ENCODE results near the gene TBL3. TPM values are rescaled to one million over a fixed set of nuclear protein-coding genes. Genes with fewer than 3 reads are reported as not detected.

Gene TBL3
- total and polyA plus RNA-seq, 2 of the 8 experiments (the other 6 are each of a cell fraction or from before 2014, with no cell fraction given), result 65.8 to 137 TPM

DNA sequence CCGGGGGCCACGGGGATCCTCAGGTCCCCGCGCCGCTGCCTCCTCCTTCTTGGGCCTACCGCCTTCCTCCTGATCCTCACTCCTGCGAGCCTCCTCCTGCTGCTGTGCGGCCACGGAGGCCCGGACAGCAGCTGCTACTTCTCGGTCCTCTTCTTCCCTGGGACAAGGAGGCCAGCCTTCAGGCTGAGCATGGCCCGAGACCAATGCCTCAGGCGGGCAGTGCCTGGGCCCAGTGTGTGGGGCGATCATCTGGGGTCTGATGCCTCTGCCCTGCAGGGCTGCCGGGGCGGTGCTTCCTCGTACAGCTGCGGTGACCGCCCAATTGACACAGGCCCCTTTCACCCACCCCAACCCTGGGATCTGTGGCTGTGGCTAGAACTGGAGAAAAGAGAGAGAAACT, 29.2 kb downstream of the TBL3 start:
- Histone ChIP-seq H3K79me2 (ENCODE audit: control insufficient read depth in 1 of 2, insufficient read depth in 2 of 2, low read length in 2 of 2) (peaks cover 0 to 18% of the 10 kb centered on the region in 2 experiments; a peak in 2 of 4 replicates), H2AK5ac (ENCODE audit: low read depth, low read length) (no peak overlapping the region), H3K9ac (replicated peaks in 1 of 4; ENCODE audit: extremely low read depth in 1 of 4, low read depth in 3 of 4, low read length in 3 of 4) (no peak overlapping the region), H2BK120ac (replicated peaks; ENCODE audit: low read depth, low read length) (no peak overlapping the region), H2BK15ac (ENCODE audit: low read length) (no peak overlapping the region), H3K4me2 (ENCODE audit: insufficient read depth in 1 of 2, low read depth in 2 of 2, low read length in 2 of 2) (no peak overlapping the region), H4K8ac (ENCODE audit: extremely low read depth, insufficient read depth, low read length) (no peak overlapping the region), H3K27ac (ENCODE audit: low read depth, low read length) (no peak overlapping the region), H4K91ac (replicated peaks; ENCODE audit: insufficient read length, low read length) (no peak overlapping the region), H3K27me3 (replicated peaks in 1 of 4; ENCODE audit: control insufficient read depth in 3 of 4, extremely low read depth in 1 of 4, insufficient read depth in 3 of 4, low read length in 3 of 4) (no peaks in the 10 kb centered on the region), H3K79me1 (ENCODE audit: low read depth, low read length) (0 out of 2 replicates have a peak, but pooled peaks cover 2% of the 10 kb centered on the region), H2BK20ac (ENCODE audit: low read length) (no peak overlapping the region), H3K4me3 (ENCODE audit: extremely low read depth in 1 of 4, insufficient read depth in 2 of 4, low read depth in 3 of 4, low read length in 4 of 4) (no peak overlapping the region), H3K23ac (ENCODE audit: insufficient read length) (no peak overlapping the region), H3K14ac (ENCODE audit: insufficient read length) (no peak overlapping the region), H2BK5ac (ENCODE audit: low read depth, low read length) (no peak overlapping the region), H3K56ac (replicated peaks; ENCODE audit: insufficient read length, low read depth, low read length) (no peak overlapping the region), H4K5ac (ENCODE audit: insufficient read length, low read depth, low read length) (no peak overlapping the region), H3K18ac (ENCODE audit: extremely low read depth, low read length) (no peak overlapping the region), H3K4ac (replicated peaks; ENCODE audit: insufficient read length, low read depth, low read length) (no peak overlapping the region), H3K9me3 (ENCODE audit: insufficient read depth in 2 of 2, low read depth in 1 of 2, low read length in 1 of 2) (no peaks in the 10 kb centered on the region), H3K4me1 (replicated peaks in 1 of 4; ENCODE audit: control insufficient read depth in 3 of 4, insufficient read depth in 4 of 4, low read length in 3 of 4) (peaks cover 0 to 15% (median 7%) of the 10 kb centered on the region in 4 experiments; a peak in 5 of 7 replicates), H3K23me2 (ENCODE audit: low read depth, low read length) (no peaks in the 10 kb centered on the region), H2AFZ (ENCODE audit: low read length) (no peak overlapping the region), H3K36me3 (ENCODE audit: control insufficient read depth in 2 of 4, insufficient read depth in 4 of 4, low read length in 3 of 4) (peaks cover 24 to 52% (median 42%) of the 10 kb centered on the region in 4 experiments), H2BK12ac (ENCODE audit: low read depth, low read length) (no peak overlapping the region), H4K20me1 (replicated peaks in 1 of 2; ENCODE audit: control insufficient read depth in 1 of 2, insufficient read depth in 2 of 2, low read length in 2 of 2) (peaks cover 19 to 49% of the 10 kb centered on the region in 2 experiments)
- ChIA-PET POLR2A (ENCODE audit: partially characterized antibody) (interaction anchor here (0.6 to 2.8 kb wide), 3 partner anchors 49 to 154 kb away, joined by 3 to 9 read pairs (median 5); partner anchors contain the start of gene TRAF7), CTCF (ENCODE audit: partially characterized antibody) (interaction anchor here (1.3 to 2.8 kb wide), 2 partner anchors 15 to 21 kb away, joined by 3 to 6 read pairs; no protein-coding TSS in a partner anchor)
- FAIRE-seq (no peak), DNase-seq (ENCODE audit: low read depth in 1 of 2, low spot score in 2 of 2) (no peak)
- 91% methylated on average over 18 of the region's 19 CpGs; no CpG with 5 or more reads in 1 of the 2 experiments for WGBS, 2 experiments (ENCODE audit: extremely low coverage in 1 of 2, insufficient coverage in 1 of 2, insufficient read length in 1 of 2, insufficient replicate concordance in 2 of 2, low coverage in 1 of 2, low lambda C conversion rate in 2 of 2, missing lambda C conversion rate in 1 of 2)
- TF ChIP-seq TAF1 (IDR thresholded peaks at IDR 0.05; ENCODE audit: low read depth, low read length) (no peak), ZNF274 (IDR thresholded peaks at IDR 0.05; ENCODE audit: borderline replicate concordance, extremely low read depth, low read length) (no peak), ATF3 (IDR thresholded peaks at IDR 0.05; ENCODE audit: insufficient read depth, low read depth, low read length) (no peak), HDAC2 (IDR thresholded peaks at IDR 0.05; ENCODE audit: borderline replicate concordance in 1 of 2, low read depth in 2 of 2, low read length in 2 of 2) (no peak), JUND (IDR thresholded peaks at IDR 0.05; ENCODE audit: low read length) (no peak), RNF2 (IDR thresholded peaks at IDR 0.05; ENCODE audit: borderline replicate concordance, low read depth, low read length, missing control alignments, poor library complexity, severe bottlenecking) (no peak), SP1 (IDR thresholded peaks at IDR 0.05; ENCODE audit: low read depth, low read length) (no peak)

All from H1 (cell line).